IPS DF 4.7 (cell line): ENCODE results near the gene MTMR8.
"Not testable (repeated sequence)": the region's sequence is repeated elsewhere in the genome, so short reads cannot be mapped to it uniquely, and the experiment has no call there.

ENCODE experiments used
- DNase-seq: peaks from one replicate; pipeline ENCODE4 v3.0.0-alpha.2; 2013; ENCODE audit warnings: low spot score; ENCODE audit errors: extremely low read depth

MTMR8 gene

GRCh38 chrX:64394874-64395567 is at the start of gene MTMR8:
Gene MTMR8 (minus strand): TSS chrX:64395452. CDS start chrX:64395363, 89 bp downstream.
- peak; percentile 25 for DNase-seq

- DNase-seq, result no peak
These were observed 44.3 kb upstream of the MTMR8 start for GRCh38 chrX:64439551-64439950.

- no peak for DNase-seq
These were observed 42.4 kb upstream of the MTMR8 start for GRCh38 chrX:64437665-64438064.

GRCh38 chrX:64437218-64437617 is 42.0 kb upstream of the MTMR8 start:
- no peak for DNase-seq

- no peak for DNase-seq
These were observed 33.1 kb upstream of the MTMR8 start for GRCh38 chrX:64428371-64428770.

GRCh38 chrX:64427787-64428186 is 32.5 kb upstream of the MTMR8 start:
- DNase-seq, result no peak

GRCh38 chrX:64427281-64427680 is 32.0 kb upstream of the MTMR8 start:
- DNase-seq, result no peak

GRCh38 chrX:64409730-64410129 is 14.5 kb upstream of the MTMR8 start:
- not testable (repeated sequence) for DNase-seq

GRCh38 chrX:64398088-64398487 is 2.8 kb upstream of the MTMR8 start:
- DNase-seq, result no peak

GRCh38 chrX:64395568-64395929 is 297 bp upstream of the MTMR8 start:
- no peak for DNase-seq

GRCh38 chrX:64394059-64394873 is 986 bp downstream of the MTMR8 start:
- no peak for DNase-seq

GRCh38 chrX:64389489-64389888 is 5.8 kb downstream of the MTMR8 start:
- DNase-seq, result no peak

GRCh38 chrX:64380789-64381188 is 14.5 kb downstream of the MTMR8 start:
- not testable (repeated sequence) for DNase-seq

- DNase-seq, result no peak
These were observed 15.3 kb downstream of the MTMR8 start for GRCh38 chrX:64379924-64380323.

- DNase-seq, result no peak
These were observed 17.5 kb downstream of the MTMR8 start for GRCh38 chrX:64377753-64378152.

GRCh38 chrX:64352081-64352480 is 43.2 kb downstream of the MTMR8 start:
- DNase-seq, result no peak

GRCh38 chrX:64350521-64350920 is 44.7 kb downstream of the MTMR8 start:
- DNase-seq, result no peak

- DNase-seq, result no peak
These were observed 45.2 kb downstream of the MTMR8 start for GRCh38 chrX:64350047-64350446.

- no peak for DNase-seq
These were observed 52.4 kb downstream of the MTMR8 start for GRCh38 chrX:64342811-64343210.

- no peak for DNase-seq
These were observed 57.0 kb downstream of the MTMR8 start for GRCh38 chrX:64338296-64338695.

GRCh38 chrX:64334467-64334866 is 60.8 kb downstream of the MTMR8 start:
- DNase-seq, result no peak

- no peak for DNase-seq
These were observed 65.0 kb downstream of the MTMR8 start for GRCh38 chrX:64330284-64330683.

- no peak for DNase-seq
These were observed 73.7 kb downstream of the MTMR8 start for GRCh38 chrX:64321507-64321906.
